8988T (cell line): ENCODE measurements around the gene APOH.

ENCODE experiments used
- DNase-seq: peaks from one replicate; pipeline ENCODE4 v3.0.0; 2011

Gene APOH

GRCh38 chr17:66190738-66191592, 38.2 kb downstream of the APOH start:
- no peak for DNase-seq

- no peak for DNase-seq
Observed at GRCh38 chr17:66187718-66188117, 41.5 kb downstream of the APOH start.

DNA sequence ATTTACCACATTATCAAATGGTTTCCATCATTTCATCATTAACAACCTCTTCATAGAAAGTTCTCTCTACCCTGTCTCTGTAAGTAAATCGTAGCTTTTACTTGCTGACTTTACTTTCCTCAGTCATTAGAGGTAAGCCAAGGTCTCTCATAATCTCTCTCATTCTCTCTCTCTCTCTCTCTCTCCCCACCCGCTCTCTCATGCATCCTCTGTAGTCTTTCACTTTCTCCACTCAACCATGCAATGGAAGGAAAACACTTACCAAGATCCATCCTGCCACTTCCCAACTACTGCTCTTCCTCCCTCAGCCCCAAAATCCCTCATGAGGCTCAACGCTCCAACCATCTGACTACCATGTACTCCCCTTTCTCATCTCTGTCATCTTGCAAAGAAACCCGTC, 43.4 kb downstream of the APOH start:
- no peak for DNase-seq

- no peak for DNase-seq
Observed at GRCh38 chr17:66184392-66184791, 44.8 kb downstream of the APOH start.

- DNase-seq: no peak
Observed at GRCh38 chr17:66183529-66183928, 45.7 kb downstream of the APOH start.

DNA sequence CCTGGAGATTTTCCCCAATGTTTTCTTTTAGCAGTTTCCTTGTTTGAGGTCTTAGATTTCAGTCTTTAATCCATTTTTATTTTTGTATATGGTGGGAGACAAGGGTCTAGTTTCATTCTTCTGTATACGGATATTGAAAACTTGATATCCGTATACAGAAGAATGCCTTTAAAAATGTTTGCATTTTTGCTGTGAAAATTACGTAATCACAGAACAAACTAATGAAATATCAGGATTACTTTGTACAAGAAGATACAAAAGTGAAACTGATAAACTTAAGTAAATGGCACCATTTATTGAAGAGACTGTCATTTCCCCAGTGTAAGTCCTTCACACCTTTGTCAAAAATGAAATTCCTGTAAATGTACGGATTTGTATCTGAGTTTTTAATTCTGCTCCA, 50.6 kb downstream of the APOH start:
- DNase-seq: no peak

DNA sequence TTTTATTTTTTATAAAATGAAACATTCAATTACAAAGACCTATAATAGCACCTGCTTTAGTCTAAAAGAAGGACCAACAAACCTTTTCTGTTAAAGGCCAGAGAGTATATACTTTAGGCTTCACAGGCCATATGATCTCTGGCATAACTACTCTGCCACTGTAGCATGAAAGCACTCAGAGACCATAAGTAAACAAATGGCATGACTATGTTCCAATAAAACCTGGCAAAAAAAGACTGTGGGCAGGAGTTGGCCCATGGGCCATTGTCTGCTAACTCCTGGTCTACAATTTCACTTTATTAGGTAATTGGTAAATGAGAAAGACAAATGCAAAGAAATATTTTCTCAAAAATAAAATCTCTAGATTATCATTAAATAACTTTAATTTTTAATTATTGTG, 52.2 kb downstream of the APOH start:
- DNase-seq: no peak

DNA sequence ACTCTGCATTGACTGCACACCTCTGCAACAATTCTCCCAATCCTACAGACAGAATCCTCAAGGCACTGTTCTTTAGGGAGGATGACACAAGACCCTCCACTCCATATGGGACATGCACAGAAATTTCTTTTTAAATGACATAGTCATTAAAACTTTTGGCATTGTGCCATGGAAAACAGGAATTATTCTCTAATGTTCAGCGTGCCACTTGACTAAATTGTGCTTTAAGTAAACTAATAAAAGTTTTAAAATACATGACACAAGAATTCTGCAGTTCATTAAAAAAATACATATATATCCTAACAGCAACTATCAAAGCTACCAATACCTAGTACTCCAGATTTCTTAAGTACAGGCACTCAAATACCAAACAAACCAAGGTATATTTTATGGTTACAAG, 53.3 kb downstream of the APOH start:
- no peak for DNase-seq

GRCh38 chr17:66172691-66173223, 56.5 kb downstream of the APOH start:
- DNase-seq: no peak

- no peak for DNase-seq
Observed at GRCh38 chr17:66172144-66172543, 57.1 kb downstream of the APOH start.

GRCh38 chr17:66171692-66172091, 57.5 kb downstream of the APOH start:
- no peak for DNase-seq

GRCh38 chr17:66171172-66171571, 58.0 kb downstream of the APOH start:
- DNase-seq: no peak

DNA sequence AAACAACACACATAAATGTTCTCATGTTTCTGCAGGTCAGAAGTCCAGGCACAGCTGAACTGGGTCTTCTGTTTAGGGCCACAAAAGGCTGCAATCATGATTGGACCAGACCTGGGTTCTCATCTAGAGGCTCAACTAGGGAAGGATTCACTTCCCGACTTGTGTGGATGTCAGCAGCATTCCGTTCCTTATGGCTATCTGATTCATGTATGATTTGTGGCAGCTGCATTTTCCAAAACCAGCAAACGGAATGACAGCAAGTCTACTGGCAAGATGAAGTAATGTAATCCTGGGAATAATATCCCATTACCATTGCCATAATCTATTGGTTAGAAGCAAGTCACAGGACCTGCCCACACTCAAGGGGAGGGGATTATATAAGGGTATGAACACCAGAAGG, 59.4 kb downstream of the APOH start:
- no peak for DNase-seq

- no peak for DNase-seq
Observed at GRCh38 chr17:66167189-66167815, 61.9 kb downstream of the APOH start.

GRCh38 chr17:66165537-66166123, 63.6 kb downstream of the APOH start:
- peak; percentile 13 for DNase-seq
